HG03354 (cell line): ENCODE measurements around the gene COG5.

Experiments used
- ATAC-seq: cut with Tn5 transposase; IDR thresholded peaks from one replicate; pipeline ENCODE4 v1.9.1; 2021; ENCODE audit warnings: mild to moderate bottlenecking; ENCODE audit not compliant: unreplicated experiment, poor library complexity, severe bottlenecking

COG5 gene

DNA sequence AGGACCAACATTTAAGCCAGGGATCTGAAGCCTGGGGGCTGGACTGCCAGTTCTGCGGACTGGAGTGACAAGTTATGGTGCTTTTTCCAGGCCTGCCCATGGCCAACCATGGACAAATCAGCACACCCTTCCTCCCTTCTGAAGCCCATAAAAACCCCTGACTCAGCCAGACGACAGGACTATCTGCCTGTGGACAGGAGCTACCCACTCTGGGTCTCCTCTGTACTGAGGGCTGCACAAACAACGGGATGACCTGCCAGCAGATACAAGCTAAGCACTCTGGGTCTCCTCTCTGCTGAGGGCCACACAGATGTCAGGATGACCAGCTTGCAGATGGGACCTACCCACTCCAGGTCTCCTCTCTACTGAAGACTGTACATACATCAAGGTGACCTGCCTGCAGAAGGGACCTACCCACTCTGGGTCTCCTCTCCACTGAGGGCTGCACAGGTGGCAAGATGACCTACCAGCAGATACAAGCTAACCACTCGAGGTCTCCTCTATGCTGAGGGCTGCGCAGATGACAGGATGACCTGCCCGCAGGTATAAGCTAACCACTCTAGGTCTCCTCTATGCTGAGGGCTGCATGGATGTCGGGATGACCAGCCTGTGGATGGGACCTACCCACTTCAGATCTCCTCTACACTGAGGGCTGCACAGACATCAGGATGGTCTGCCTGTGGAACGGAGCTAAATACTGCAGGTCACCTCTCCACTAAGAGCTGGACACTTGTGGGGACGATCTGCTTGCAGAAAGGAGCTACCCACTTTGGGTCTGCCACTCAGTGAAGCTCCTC, 204.0 kb downstream of the COG5 start:
- no peak for ATAC-seq

- ATAC-seq, result no peak
These were observed 208.1 kb downstream of the COG5 start for GRCh38 chr7:107355616-107356015.

GRCh38 chr7:107354640-107355039, 209.1 kb downstream of the COG5 start:
- ATAC-seq, result no peak

DNA sequence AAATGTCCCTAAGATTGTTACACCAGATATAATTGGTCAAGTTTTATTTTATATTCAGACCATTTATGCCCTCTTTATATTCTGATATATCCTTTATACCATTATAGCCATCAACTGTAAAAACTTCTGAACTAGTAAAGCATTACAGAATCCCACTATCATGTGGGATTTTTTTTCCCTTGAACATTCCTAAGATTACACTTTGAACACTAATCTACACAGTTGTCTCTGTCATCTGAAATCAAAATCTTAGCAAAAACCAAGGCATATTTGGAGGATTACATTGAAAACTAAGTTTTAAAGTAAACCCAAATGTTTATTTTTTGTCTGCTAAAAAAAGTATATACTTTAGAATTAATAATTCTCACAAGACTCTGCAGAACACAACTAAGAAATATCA, 210.0 kb downstream of the COG5 start:
- no peak for ATAC-seq

DNA sequence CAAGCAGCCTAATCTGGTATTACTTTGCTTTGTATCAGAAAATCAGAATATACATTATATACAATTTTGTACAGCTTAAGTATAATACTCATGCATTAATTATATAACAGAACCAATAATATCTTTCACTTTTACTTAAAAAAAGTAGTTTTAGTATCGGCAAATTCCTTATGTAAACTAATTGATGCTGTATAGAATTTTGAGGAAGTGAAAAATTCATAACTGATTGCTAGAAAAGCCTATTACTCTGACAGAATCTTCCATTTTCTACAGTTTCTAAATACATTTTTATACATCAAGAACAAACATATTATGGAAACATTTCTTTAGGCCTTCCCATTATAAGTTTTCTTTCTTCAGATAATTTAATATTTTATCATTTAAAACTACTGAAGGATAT, 217.8 kb downstream of the COG5 start:
- no peak for ATAC-seq

DNA sequence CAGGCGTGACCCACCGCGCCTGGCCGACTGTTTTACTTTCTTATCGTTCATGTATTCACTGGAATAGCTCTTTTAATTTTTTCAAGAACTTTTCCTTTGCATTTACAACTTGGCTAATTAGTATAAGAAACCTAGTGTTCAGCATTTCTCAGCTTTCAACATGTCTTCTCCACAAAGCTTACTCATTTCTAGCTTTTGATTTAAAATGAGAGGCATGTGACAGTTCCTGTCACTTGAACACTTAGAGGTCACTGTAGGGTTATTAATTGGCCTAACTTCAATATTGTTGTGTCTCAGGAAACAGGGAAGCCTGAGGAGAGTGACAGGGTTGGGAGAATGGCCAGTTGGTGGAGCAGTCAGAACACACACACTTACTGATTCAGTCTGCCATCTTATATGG, 218.9 kb downstream of the COG5 start:
- no peak for ATAC-seq

- no peak for ATAC-seq
These were observed 219.4 kb downstream of the COG5 start for GRCh38 chr7:107344286-107344685.

DNA sequence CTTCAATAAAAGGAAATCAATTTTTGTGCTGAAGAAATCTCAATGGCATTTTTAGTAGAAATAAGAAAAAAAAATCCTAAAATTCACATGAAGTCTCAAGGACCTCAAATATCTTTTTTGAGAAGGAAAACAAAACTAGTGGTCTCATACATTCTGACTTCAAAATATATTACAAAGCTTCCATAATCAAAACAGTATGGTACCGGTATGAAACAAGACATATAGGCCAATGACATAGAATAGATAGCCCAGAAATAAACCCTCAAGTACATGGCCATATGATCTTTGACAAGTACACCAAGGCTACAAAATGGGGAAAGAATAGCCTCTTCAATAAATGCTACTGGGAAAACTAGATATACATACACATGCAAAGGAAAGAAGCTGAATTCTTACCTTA, 225.6 kb downstream of the COG5 start:
- ATAC-seq, result no peak

DNA sequence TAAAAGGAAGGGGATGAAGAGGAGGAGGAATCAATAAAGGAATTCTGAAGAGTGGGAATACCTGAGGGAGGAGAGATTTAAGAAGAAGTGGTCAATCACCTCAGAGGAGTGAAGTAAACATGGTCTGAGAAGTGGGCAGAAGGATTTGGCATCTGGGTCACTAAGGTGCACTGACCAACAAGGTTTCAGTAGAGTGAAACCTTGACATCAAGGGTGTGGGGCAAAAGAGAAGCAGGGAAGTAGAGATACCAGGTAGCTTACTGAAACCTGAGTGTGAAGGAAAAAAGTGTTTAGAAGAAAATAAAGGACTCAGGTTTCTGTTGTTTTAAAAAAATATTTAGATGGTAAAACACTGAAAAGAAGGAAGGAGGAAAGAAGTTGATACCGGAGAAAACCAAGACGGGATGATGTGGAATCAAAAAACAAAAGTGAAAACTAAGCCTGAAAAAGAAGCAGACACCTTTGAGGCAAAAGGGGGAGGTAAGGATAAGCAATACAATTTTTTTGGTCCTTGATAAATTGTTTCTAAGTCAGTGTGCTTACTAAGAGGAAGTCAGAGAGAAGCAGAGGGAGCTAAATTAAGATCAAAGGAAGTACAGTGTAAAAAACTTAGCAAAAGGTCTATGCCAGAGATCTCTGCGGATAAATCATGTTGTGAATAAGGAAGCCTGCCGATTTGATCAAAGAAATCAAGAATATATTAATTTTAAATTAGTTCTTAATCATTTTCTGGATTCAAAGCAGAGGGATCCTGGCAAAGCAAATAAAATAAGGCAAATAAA, 231.0 kb downstream of the COG5 start:
- ATAC-seq, result peak; percentile 66

DNA sequence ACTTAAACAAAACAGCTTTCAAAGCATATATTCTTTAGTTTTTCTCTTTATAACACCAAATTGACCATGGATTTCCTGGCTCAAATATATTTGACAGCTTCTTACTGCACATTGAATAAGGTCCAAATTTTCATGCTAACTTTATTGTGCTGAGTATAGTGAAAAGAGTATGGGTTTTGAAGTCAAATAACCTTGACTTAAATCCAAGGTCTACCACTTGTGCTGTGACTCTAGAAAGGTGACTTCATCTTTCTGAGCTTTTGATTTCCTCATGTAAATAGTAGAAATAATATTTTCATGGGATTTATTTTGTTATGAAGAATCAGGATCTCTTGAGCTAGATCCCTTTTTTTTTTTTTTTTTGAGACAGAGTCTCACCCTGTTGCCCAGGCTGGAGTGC, 233.2 kb downstream of the COG5 start:
- no peak for ATAC-seq

DNA sequence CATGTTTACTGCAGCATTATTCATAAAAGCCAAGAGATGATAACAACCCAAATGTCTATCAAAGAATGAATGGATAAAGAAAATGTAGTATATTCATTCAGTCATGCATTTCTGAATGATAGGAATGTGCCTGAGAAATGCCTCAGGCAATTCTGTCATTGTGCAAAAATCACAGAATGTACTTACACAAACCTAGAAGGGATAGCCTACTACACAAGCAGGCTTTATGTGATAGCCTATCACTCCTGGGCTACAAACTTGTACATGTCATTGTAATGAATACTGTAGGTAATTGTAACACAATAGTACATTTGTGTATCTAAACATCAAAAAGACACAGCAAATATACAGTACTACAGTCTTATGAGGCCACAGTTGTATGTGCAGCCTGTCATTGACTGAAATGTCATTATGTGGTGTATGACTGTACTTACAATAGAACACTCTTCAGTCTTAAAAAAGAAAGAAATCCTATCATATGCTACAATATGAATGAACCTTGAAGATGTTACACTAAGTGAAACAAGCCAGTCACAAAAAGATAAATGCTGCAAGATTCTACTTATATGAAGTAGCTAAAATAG, 235.6 kb downstream of the COG5 start:
- ATAC-seq, result no peak

DNA sequence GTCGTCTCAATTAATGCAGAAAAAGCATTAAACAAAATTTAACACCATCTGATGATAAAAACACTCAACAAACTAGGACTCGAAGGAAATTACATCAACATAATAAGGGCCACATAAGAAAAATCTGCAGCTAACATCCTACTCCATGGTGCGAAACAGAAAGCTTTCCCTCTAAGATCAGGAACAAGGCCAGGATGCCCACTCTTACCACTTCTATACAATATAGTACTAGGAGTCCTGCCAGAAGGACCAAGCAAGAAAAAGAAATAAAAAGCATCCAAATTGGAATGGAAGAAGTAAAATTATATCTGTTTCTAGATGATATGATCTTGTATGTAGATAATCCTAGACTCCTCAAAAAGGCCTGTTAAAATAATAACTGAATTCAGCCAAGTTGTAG, 237.7 kb downstream of the COG5 start:
- ATAC-seq, result no peak

GRCh38 chr7:107322015-107322414, 241.7 kb downstream of the COG5 start:
- ATAC-seq, result no peak

GRCh38 chr7:107321611-107322010, 242.1 kb downstream of the COG5 start:
- ATAC-seq, result no peak

DNA sequence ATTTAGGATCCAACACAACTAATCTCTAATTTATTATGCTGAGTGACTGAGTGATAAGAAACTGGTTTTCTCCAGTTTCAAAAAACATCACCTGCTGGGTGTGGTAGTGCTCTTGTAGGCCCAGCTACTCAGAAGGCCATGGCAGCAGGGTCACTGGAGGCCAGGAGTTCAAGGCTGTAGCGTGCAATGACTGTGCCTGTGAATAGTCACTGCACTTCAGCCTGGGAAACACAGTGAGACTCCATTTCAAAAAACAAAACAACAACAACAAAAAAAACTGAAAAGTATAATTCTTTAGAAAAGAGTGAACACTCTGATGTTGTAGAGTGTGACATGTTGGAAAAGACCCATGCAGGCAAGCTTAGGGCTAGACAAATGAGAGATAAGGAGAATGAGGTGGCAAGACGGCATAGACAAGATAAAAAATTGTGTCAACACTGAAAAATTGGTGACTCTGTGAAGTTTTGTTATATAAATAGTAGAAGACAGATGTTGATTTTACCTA, 243.9 kb downstream of the COG5 start:
- no peak for ATAC-seq

DNA sequence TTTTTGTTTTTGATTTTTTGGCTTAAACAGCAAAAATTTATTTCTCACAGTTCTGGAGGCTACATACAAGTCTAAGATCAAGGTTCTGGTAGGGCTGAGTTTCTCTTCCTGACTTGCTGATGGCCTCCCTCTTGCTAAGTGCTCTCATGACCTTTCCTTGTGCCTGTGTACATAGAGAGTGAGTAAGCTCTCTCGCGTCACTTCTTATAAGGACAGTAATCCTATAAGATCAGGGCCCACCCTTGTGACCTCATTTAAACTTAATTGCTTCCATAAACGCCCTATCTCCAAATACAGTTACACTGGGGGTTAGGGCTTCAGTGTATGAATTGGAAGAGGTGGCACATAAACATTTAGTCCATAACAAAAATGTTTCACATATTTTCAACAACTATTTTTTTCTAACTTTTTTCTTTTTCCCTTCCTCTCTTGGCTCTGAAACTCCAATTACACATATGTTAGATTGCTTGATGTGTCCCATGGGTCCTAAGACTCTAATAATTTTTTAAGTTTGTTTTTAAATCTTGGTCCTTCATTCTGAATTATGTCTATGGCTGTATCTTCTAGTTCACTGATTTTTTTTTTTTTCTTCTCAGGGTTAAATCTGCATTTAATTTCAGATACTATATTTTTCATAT, 245.1 kb downstream of the COG5 start:
- ATAC-seq, result no peak

DNA sequence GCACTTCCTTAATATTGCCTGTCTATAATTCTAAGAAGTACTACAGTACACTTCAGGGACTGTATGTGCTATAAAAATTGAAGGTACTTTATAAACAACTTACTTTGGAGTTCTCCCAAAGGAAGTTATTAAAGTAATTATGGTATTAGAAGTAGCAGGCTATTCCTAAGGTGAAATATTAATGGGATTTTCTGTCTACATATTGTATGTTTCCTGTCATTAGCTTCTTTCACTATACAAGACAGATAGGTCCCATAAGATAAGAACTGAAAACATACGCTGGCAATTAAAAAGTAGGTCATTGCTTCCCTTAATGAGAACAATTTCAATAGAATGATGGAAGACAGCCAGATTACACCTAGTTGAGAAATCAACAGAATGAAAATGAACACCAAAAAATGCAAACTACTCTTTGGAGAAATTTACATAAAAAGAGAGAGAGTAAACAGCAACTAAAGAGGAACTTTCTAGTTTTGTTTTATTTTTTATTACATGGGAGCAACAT, 248.0 kb downstream of the COG5 start:
- ATAC-seq, result no peak

- no peak for ATAC-seq
These were observed 250.4 kb downstream of the COG5 start for GRCh38 chr7:107313355-107313754.

DNA sequence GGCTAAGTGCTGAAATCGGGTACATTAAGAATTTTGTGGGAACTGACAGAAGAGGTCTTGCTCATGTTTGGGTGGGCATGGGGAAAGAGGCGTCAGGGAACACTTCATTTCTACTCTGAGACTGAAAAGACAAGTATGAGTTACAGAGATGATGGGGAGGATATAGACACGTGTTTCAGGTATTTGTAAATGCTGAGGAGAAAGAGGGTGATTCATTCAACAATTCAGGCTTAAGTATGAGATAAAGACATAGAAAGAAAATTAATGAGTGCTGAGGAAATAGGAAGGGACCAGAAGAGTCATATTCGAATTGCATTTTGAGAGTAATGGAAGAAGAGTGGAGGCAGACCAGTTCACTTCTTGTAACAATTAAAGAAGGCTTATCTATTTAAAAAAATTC, 251.3 kb downstream of the COG5 start:
- ATAC-seq, result no peak

- ATAC-seq, result no peak
These were observed 254.4 kb downstream of the COG5 start for GRCh38 chr7:107309296-107309695.
